Cerebellar cortex (tissue), 1 donor: ENCODE measurements around the gene HMCN2.

Source experiments
- DNase-seq: peaks from one replicate; pipeline ENCODE4 v3.0.0-alpha.2; 2015; ENCODE audit warnings: low spot score

HMCN2 gene

GRCh38 chr9:130307667-130307943 is 42.0 kb downstream of the HMCN2 start:
- DNase-seq, result no peak

GRCh38 chr9:130308081-130308571 is 42.6 kb downstream of the HMCN2 start:
- DNase-seq, result no peak

DNA sequence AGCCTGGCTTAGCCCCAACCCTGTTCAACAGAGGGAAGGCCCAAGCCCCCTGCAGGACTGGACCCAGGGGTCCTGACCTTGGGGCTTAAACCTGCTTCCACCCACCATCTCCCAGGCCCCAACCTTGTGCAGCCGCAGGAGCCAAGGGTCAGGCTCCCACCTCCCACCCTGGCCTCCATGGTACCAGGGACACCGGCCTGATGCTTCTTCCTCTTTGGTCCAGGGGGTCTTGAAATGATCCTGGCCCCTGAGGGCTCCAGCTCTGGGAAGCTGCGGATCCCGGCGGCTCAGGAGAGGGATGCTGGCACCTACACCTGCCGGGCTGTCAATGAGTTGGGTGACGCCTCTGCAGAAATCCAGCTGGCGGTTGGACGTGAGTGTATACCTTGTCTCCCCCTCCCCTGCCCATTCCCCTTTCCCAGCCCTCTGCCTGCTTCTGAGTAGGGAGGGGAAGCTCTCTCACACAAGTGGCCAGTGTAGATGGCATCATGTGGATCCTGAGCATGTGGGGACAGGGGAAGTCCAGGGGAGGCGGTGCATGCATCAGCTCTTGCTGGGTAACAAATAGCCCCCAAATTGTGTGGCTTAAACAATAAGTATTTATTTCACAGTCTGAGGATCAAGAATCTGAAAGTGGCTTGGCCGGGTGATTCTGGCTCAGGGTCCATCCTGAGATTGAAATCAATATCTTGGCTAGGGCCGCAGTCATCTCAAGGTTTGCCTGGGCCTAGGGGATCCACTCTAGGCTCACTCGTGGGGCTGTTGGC is 44.3 kb downstream of the HMCN2 start:
- DNase-seq, result no peak

DNA sequence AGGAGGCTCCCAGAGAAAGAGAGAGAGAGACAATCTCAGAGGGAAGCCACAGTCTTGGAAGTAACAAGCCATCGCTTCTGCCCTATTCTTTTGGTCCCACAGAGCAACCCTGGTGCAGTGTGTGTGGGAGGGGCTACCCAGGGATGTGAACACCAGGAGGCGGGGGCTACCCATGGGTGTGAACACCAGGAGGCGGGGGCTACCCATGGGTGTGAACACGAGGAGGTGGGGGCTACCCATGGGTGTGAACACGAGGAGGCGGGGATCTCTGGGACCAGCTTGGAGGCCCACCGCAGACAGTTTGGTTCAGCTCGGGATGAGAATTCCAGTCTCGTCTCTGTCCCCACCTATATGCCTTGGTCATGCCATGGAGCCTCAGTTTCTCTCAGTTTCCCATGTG is 44.9 kb downstream of the HMCN2 start:
- DNase-seq, result no peak

- DNase-seq, result no peak
These were observed 45.4 kb downstream of the HMCN2 start for GRCh38 chr9:130311003-130311402.

- DNase-seq, result peak; percentile 20
These were observed 46.0 kb downstream of the HMCN2 start for GRCh38 chr9:130311408-130312140.

- no peak for DNase-seq
These were observed 47.7 kb downstream of the HMCN2 start for GRCh38 chr9:130313103-130313858.

DNA sequence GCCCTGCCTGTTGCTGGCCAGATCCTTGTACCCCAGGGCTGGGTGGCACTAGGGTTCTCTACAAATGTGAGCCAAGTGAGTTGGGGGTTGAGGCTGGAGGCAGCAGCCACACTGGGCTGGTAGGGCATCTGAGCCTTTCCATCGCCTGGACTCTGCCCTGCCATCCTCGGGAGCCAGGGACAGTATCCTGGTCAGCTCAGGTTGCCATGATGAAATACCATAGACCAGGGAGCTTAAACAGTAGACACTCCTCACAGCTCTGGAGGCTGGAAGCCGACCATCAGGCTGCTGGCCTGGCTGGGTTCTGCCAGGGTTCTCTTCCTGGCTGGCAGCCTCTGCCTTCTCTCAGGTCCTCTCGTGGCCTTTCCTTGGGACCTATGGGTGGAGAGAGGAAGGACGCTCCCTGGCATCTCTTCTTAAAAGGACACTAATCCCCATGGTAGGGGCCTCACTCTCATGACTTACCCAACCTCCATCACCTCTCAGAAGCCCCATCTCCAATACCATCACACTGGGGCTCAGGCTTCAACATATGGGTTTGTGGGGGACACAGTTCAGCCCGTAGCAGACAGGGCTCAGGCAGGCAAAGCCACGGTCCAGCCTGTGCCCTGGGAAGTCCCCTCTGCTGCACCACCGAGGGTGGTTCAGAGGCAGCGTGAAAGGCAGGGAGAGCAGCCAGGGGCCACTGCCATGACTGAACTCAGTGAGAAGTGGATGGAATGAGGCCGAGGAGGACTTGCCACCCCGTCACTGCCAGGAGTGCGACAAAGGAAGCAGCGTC is 50.1 kb downstream of the HMCN2 start:
- no peak for DNase-seq

GRCh38 chr9:130316430-130316829 is 50.9 kb downstream of the HMCN2 start:
- DNase-seq, result no peak

GRCh38 chr9:130319300-130319699 is 53.7 kb downstream of the HMCN2 start:
- no peak for DNase-seq

DNA sequence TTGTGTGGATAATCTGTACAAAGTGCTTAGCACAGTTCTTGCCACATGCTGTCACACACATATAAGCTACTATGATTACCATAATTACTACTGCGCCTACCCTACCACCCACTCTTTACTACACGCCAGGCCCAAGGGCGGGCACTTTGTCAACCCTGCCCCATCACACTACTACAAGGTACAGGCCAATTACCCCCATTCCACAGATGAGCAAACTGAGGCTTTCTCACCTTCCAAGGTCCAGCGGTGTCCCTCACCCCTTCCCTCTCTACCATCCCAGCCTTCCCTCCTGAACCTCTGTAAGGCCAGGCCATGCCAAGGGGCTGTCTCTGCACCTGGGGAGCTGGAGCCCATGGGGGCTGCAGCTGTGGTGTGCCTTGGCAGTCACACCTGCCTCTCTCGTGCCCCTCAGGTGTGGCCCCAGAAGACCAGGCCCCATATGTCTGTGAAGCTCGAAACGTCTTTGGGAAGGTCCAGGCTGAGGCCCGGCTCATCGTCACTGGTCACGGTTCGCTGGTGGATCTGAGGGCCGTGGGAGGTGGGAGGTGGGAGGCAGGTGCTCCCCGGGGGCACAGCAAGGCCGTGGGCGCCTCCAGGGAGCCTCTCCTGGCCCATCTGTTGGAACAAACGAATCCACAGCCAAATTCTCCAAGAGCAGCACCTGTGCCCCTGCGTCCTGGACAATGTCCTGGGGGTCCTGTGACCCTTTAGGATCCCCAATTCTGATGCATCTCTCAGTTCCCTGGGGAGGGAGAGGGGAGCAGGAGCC is 54.6 kb downstream of the HMCN2 start:
- no peak for DNase-seq

GRCh38 chr9:130320723-130321481 is 55.3 kb downstream of the HMCN2 start:
- no peak for DNase-seq

GRCh38 chr9:130321539-130321938 is 56.0 kb downstream of the HMCN2 start:
- DNase-seq, result no peak

GRCh38 chr9:130323051-130323745 is 57.6 kb downstream of the HMCN2 start:
- no peak for DNase-seq

DNA sequence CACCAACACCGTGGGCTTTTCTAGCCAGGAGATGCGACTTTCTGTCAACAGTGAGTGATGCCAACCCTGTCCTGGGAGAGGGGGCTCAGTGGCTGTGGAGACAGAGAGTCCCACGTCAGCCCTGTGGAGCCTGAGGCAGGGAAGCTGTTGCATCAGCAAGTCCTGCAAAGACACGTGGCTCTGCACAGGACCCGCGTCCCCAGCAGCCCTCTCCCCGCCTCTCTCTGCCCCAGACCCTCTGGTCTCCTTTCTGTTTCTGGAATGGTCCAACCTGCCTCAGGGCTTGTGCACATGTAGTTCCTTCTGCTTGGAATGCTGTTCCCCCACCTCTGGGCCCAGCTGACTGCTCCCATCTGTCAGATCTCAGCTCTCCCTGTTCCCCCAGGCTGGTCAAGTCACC is 60.4 kb downstream of the HMCN2 start:
- no peak for DNase-seq

GRCh38 chr9:130327070-130327780 is 61.7 kb downstream of the HMCN2 start:
- no peak for DNase-seq

DNA sequence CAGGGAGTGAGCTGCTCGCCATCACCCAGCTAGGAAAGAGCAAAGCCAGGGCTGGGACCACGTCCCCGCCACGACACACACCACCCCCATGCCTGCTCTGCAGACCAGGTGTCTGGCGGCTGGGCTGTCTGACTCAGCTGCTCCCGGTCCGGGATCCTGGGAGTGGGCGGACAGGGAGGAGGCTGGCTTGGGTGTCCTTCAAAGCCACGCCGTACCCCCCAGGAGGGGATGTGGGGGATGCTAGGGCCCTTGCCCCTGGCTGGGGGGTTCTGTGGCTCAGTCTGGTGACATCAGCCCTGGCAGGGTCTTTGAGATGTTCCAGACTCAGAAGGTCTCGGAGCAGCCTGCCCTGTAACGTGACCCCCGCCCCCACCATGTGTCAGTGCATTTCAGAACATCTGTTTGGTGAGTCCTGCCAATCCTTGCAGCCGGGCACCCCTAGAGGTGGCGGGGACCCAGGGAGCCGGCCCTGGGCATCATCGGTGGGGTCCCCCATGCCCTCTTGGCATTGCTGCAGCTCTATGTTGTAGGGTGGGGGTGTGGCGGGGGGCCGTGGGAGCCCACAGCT is 62.3 kb downstream of the HMCN2 start:
- no peak for DNase-seq

DNA sequence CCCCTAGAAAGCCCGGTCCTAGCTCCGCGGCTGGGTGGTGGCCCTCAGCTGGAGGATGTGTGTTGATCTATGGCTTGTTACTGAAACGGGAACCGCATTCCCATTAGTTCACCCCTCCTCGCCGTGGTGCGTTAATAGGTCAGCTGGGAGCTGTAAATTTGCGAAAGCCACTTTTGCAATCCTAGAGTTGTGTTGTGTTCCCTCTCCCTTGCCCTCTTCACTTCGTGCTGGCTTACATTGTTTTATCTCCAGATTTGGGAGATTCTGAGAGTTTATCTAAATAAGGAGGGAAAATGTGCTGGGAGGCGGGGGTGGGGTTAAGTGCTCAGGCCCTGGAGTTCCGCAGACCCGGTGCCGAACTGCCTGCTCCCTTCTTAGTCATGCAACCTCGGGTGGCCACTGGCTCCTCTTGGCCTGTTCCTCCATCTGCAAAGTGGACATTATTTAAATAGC is 62.8 kb downstream of the HMCN2 start:
- no peak for DNase-seq

DNA sequence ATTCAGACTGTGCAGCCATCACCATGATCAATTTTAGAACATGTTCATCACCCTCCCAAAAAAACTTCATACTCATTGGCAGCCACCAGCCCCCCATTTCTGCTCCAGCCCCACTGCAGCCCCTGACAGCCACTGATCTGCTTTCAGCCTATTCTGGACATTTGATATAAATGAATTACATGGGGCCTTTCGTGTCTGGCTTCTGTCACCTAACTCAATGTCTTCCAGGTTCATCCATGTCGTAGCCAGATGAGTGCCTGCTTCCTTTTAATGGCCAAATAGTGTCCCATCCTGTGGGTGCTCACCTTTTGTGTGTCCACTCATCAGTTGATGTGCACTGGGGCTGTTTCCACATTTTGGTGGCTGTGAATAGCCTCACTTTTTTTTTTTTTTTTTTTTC is 63.5 kb downstream of the HMCN2 start:
- no peak for DNase-seq
